K562 (cell line): ENCODE measurements around the gene RGPD5. TPM values are rescaled to one million over a fixed set of nuclear protein-coding genes. Genes with fewer than 3 reads are reported as not detected.
"Not testable (repeated sequence)": the region's sequence is repeated elsewhere in the genome, so short reads cannot be mapped to it uniquely, and the experiment has no call there.

Experiments
- ATAC-seq: fragments of 200-7000 bp; cut with Tn5 transposase; 3 replicates; pipeline ENCODE4 v1.9.1; 2020; ENCODE audit warnings: moderate library complexity
- Bru-seq: library from RNA; stranded (reverse); fragments of 400-500 nt; gene quantifications from one replicate; lab custom pipeline; 2021; lab: Mats Ljungman, UMichigan
- BruChase-seq, 2 experiments: library from RNA; stranded (reverse); fragments of 400-500 nt; gene quantifications; one replicate each; lab custom pipeline; 2021; lab: Mats Ljungman, UMichigan
- BruUV-seq: library from RNA; stranded (reverse); fragments of 400-500 nt; replicated peaks from 2 replicates; lab custom pipeline; 2021; lab: Mats Ljungman, UMichigan
- CTCF ChIA-PET: fragments of 300-600 bp; formaldehyde crosslinking; extraction: SDS; loops from one replicate; lab custom pipeline; 2021; ENCODE audit warnings: low intra/inter-chr PET ratio; lab: Yijun Ruan, JAX
- POLR2A ChIA-PET: fragments of 300-600, 350-650 bp; sonication (Branson Sonifier 250); formaldehyde crosslinking; extraction: SDS; loops from one replicate; lab custom pipeline; 2021; ENCODE audit warnings: antibody characterized with exemption, inconsistent platforms; lab: Yijun Ruan, JAX
- DNase-seq, 4 experiments: peaks; one replicate each; pipeline versions ENCODE4 v3.0.0 to v3.0.0-alpha.2; 2011 to 2018; ENCODE audit warnings: low spot score in 3 of 4, mixed read lengths in 3 of 4; ENCODE audit errors: extremely low read depth in 1 of 4
- FAIRE-seq: peaks from 2 replicates; lab custom pipeline; 2011; peaks lifted over from hg19 to GRCh38; lab: Jason Lieb, UNC
- H2AFZ ChIP-seq: 2 replicates; pipeline ENCODE4 v1.6.0; 2011; ENCODE audit warnings: low read depth, low read length, control low read depth, inconsistent platforms
- H3K27ac ChIP-seq: fragments of 200-600 bp; 3 replicates; pipeline ENCODE4 v1.8.0; 2011; ENCODE audit warnings: low read depth, mild to moderate bottlenecking, control low read depth, inconsistent platforms, low read length, moderate library complexity, mixed read lengths; ENCODE audit errors: extremely low read depth
- H3K27me3 ChIP-seq, 2 experiments: fragments of 300-600 bp in 1 of 2; 2 replicates in 1 of 2; 3 replicates in 1 of 2; pipeline versions ENCODE4 v1.6.0 to v1.8.0; 2011; ENCODE audit warnings: inconsistent platforms in 2 of 2, low read length in 2 of 2, mild to moderate bottlenecking in 1 of 2, mixed read lengths in 1 of 2, moderate library complexity in 1 of 2; ENCODE audit not compliant: control insufficient read depth in 2 of 2, insufficient read depth in 2 of 2
- H3K36me3 ChIP-seq: fragments of 300-600 bp; 3 replicates; pipeline ENCODE4 v1.8.0; 2011; ENCODE audit warnings: mild to moderate bottlenecking, low read length, inconsistent platforms; ENCODE audit not compliant: control insufficient read depth, insufficient read depth
- H3K4me1 ChIP-seq, 2 experiments: fragments of 200-600 bp in 1 of 2; replicated peaks in 1 of 2; 2 replicates in 1 of 2; 3 replicates in 1 of 2; pipeline versions ENCODE4 v1.5.1 to v1.8.0; 2011; ENCODE audit warnings: inconsistent platforms in 2 of 2, low read length in 2 of 2, mild to moderate bottlenecking in 1 of 2, mixed read lengths in 1 of 2, moderate library complexity in 1 of 2; ENCODE audit not compliant: control insufficient read depth in 2 of 2, insufficient read depth in 2 of 2
- H3K4me2 ChIP-seq: 2 replicates; pipeline ENCODE4 v1.6.1; 2011; ENCODE audit warnings: low read length, control low read depth, inconsistent platforms, mixed read lengths; ENCODE audit not compliant: insufficient read depth
- H3K4me3 ChIP-seq: fragments of 200-600 bp; sonication (generic), shearing (Covaris generic); 2 replicates; pipeline ENCODE4 v1.5.1; 2016; ENCODE audit warnings: control low read depth, inconsistent platforms
- H3K79me2 ChIP-seq: fragments of 200-600 bp; 3 replicates; pipeline ENCODE4 v1.8.0; 2011; ENCODE audit warnings: low read length, inconsistent platforms; ENCODE audit not compliant: control insufficient read depth, insufficient read depth
- H3K9ac ChIP-seq, 2 experiments: 2 replicates each; pipeline versions ENCODE4 v1.6.0 to v1.6.1; 2011; ENCODE audit warnings: low read depth in 2 of 2, low read length in 2 of 2, control low read depth in 1 of 2, inconsistent platforms in 1 of 2, mild to moderate bottlenecking in 1 of 2, mixed read lengths in 1 of 2; ENCODE audit not compliant: insufficient read depth in 1 of 2
- H3K9me1 ChIP-seq: one replicate; pipeline ENCODE4 v1.6.0; 2011; ENCODE audit warnings: inconsistent platforms, mild to moderate bottlenecking, low read length, moderate library complexity; ENCODE audit not compliant: control insufficient read depth, insufficient read depth
- H3K9me3 ChIP-seq: replicated peaks from 2 replicates; pipeline ENCODE4 v1.5.1; 2011; ENCODE audit warnings: low read depth, low read length, inconsistent platforms; ENCODE audit not compliant: control insufficient read depth, insufficient read depth
- H4K20me1 ChIP-seq: replicated peaks from 2 replicates; pipeline ENCODE4 v1.6.1; 2011; ENCODE audit warnings: low read length, inconsistent platforms, mixed read lengths; ENCODE audit not compliant: control insufficient read depth, insufficient read depth
- WGBS: fragments of 100-300 bp; shearing (Covaris generic); methylation state at CpG from one replicate; pipeline ENCODE4 v1.1.6; 2016; ENCODE audit warnings: low coverage, mixed read lengths; ENCODE audit not compliant: insufficient coverage; ENCODE audit errors: missing lambda C conversion rate; 5-methylcytosine and 5-hydroxymethylcytosine counted together
- in situ Hi-C: fragments of 300-500 bp; cut with MboI; formaldehyde crosslinking; loops from 4 replicates; pipeline ENCODE4 v1.15.0; 2018; ENCODE audit warnings: inconsistent platforms, mixed read lengths
- intact Hi-C: fragments of 100-400 bp; cut with micrococcal nuclease; formaldehyde crosslinking; loops from 2 replicates; pipeline ENCODE4 v1.14.2; 2022
- long read RNA-seq, 3 experiments: library from polyadenylated mRNA in 2 of 3; library from RNA in 1 of 3; unstranded in 2 of 3; stranded (forward) in 1 of 3; transcript quantifications; one replicate each; pipeline ENCODE4 v2.0.0, GENCODE V29; 2019 to 2022
- polyA minus RNA-seq, 3 experiments: library from RNA; depleted of rRNA, polyadenylated mRNA; stranded (reverse); fragments of >200 nt; gene quantifications; 2 replicates each; pipeline ENCODE4 v1.2.3, GENCODE V29; 2011
- polyA plus RNA-seq, 8 experiments: library from polyadenylated mRNA; depleted of rRNA in 4 of 8; stranded (reverse) in 5 of 8; unstranded in 3 of 8; fragments of >200 nt; fragmentation: Nextera tagmentation in 2 of 8; fragmentation: Illumina TruSeq in 1 of 8; extraction: Ambion mirVana in 2 of 8; extraction: Trizol in 1 of 8; gene quantifications; 2 replicates each; pipeline versions ENCODE4 v1.2.1 to v1.2.3, GENCODE V29; 2011 to 2014; ENCODE audit warnings: inconsistent platforms in 1 of 8, missing spikeins in 1 of 8
- total RNA-seq, 7 experiments: library from RNA; depleted of rRNA in 6 of 7; stranded (reverse); fragments of >200 nt in 6 of 7; fragmentation: Illumina TruSeq in 2 of 7; extraction: Trizol in 2 of 7; gene quantifications; 2 replicates each; pipeline versions ENCODE4 v1.2.1 to v1.2.3, GENCODE V29; 2011 to 2021; ENCODE audit warnings: low replicate concordance in 1 of 7

Gene RGPD5
- 7.2 and 24.4 TPM in 2 replicates for total RNA-seq (2011; cell fraction: chromatin; rRNA removed; ENCODE audit: low replicate concordance)
- total RNA-seq (2011; cell fraction: nucleolus; rRNA removed): 4.5 and 5.7 TPM in 2 replicates
- 12.9 and 15.2 TPM in 2 replicates for total RNA-seq (2011; cell fraction: nucleoplasm; rRNA removed)
- 0.45 and 8.8 TPM in 2 replicates for total RNA-seq (2014; rRNA removed)
- total RNA-seq (2014; rRNA removed; fragmentation: Illumina TruSeq; extraction: Trizol): 2.8 and 5.2 TPM in 2 replicates
- 3.0 and 5.5 TPM in 2 replicates for total RNA-seq (2015; rRNA removed; fragmentation: Illumina TruSeq; extraction: Trizol)
- 1.4 and 2.5 TPM in 2 replicates for total RNA-seq (2021)
- polyA plus RNA-seq (2011; rRNA removed): 0.73 and 3.6 TPM in 2 replicates
- polyA plus RNA-seq (2011; cell fraction: cytosol; rRNA removed): 0.04 TPM in 1 of 2 replicates, not detected in the other
- polyA plus RNA-seq (2011; cell fraction: nucleus; rRNA removed): 2.5 and 3.4 TPM in 2 replicates
- polyA plus RNA-seq (2012): 4.1 and 7.4 TPM in 2 replicates
- polyA plus RNA-seq (2014; fragmentation: Illumina TruSeq; extraction: Trizol): 0.11 and 5.0 TPM in 2 replicates
- under 1 TPM; 0.30 to 0.77 TPM for polyA plus RNA-seq (2014; fragmentation: Nextera tagmentation; extraction: Ambion mirVana)
- polyA plus RNA-seq (2014; rRNA removed): 0.68 and 1.1 TPM in 2 replicates
- polyA minus RNA-seq (2011; rRNA and poly(A)+ RNA removed): 5.7 and 7.3 TPM in 2 replicates
- 4.2 TPM in 1 of 2 replicates, not detected in the other for polyA minus RNA-seq (2011; cell fraction: cytosol; rRNA and poly(A)+ RNA removed)
- polyA minus RNA-seq (2011; cell fraction: nucleus; rRNA and poly(A)+ RNA removed): 3.0 and 4.0 TPM in 2 replicates
- Bru-seq, nascent RNA: percentile 5 among the genes with signal in this experiment
- percentile 2 among the genes with signal in this experiment for BruChase-seq, experiment 1, labeled RNA remaining after a 2-hour chase
- BruChase-seq, experiment 2, labeled RNA remaining after a 6-hour chase: percentile 3 among the genes with signal in this experiment
- long read RNA-seq, experiment 1: 0 reads
- long read RNA-seq, experiment 2: 0 reads
- long read RNA-seq, experiment 3: 0 reads

GRCh38 chr2:109794074-109794737 lies at the start of gene RGPD5:
RGPD5 (plus strand) TSS chr2:109794305; CDS start chr2:109794466, 161 bp downstream.
- H3K9ac ChIP-seq, H3K36me3 ChIP-seq, H3K27me3 ChIP-seq, FAIRE-seq, H3K4me3 ChIP-seq, H4K20me1 ChIP-seq, H3K27ac ChIP-seq, H3K9me3 ChIP-seq, H2AFZ ChIP-seq, CTCF ChIA-PET, intact Hi-C loops, H3K4me2 ChIP-seq, H3K4me1 ChIP-seq, BruUV-seq, DNase-seq, H3K79me2 ChIP-seq, H3K9me1 ChIP-seq, POLR2A ChIA-PET: not testable (repeated sequence)
- no CpG with 5 or more reads among the region's 77 CpGs for WGBS
- in situ Hi-C loops: loop anchor here (25.0 kb wide), 2 partner anchors 968 to 1107 kb away; no protein-coding TSS in a partner anchor
- ATAC-seq: peak; percentile 95

- H3K4me3 ChIP-seq, H3K27ac ChIP-seq, H3K4me1 ChIP-seq, H3K4me2 ChIP-seq, in situ Hi-C loops, H3K9ac ChIP-seq, H3K9me3 ChIP-seq, POLR2A ChIA-PET, FAIRE-seq, H3K9me1 ChIP-seq, CTCF ChIA-PET, H3K36me3 ChIP-seq, H3K79me2 ChIP-seq, DNase-seq, intact Hi-C loops, H2AFZ ChIP-seq, H3K27me3 ChIP-seq, BruUV-seq, H4K20me1 ChIP-seq: not testable (repeated sequence)
- ATAC-seq: peak; percentile 27; the same call in 2 of the 3 replicates
- no CpG with 5 or more reads among the region's 6 CpGs for WGBS
Observed at GRCh38 chr2:109751572-109751971, 42.5 kb upstream of the RGPD5 start.

GRCh38 chr2:109757163-109757824 lies 36.8 kb upstream of the RGPD5 start:
- H3K9ac ChIP-seq, H3K36me3 ChIP-seq, H3K9me3 ChIP-seq, H3K4me1 ChIP-seq, H4K20me1 ChIP-seq, H3K9me1 ChIP-seq, in situ Hi-C loops, CTCF ChIA-PET, BruUV-seq, intact Hi-C loops, H3K4me2 ChIP-seq, ATAC-seq, H3K27ac ChIP-seq, H3K4me3 ChIP-seq, H3K27me3 ChIP-seq, FAIRE-seq, DNase-seq, H2AFZ ChIP-seq, POLR2A ChIA-PET, H3K79me2 ChIP-seq: not testable (repeated sequence)
- WGBS: no CpG with 5 or more reads among the region's 3 CpGs
